Endothelial cell (in vitro differentiated cells): ENCODE measurements around the gene LAG3. TPM values are rescaled to one million over a fixed set of nuclear protein-coding genes. Genes with fewer than 3 reads are reported as not detected.

Experiments
- DNase-seq: peaks from one replicate; pipeline ENCODE4 v3.0.0; 2021; ENCODE audit warnings: low spot score
- H3K27ac Mint-ChIP-seq: one replicate; pipeline ENCODE4 v1.8.0; 2021; ENCODE audit warnings: mixed read lengths, inconsistent platforms; ENCODE audit not compliant: unreplicated experiment
- H3K27me3 Mint-ChIP-seq: one replicate; pipeline ENCODE4 v1.8.0; 2021; ENCODE audit warnings: mild to moderate bottlenecking, moderate library complexity, mixed read lengths, inconsistent platforms; ENCODE audit not compliant: unreplicated experiment
- H3K36me3 Mint-ChIP-seq: one replicate; pipeline ENCODE4 v1.8.0; 2021; ENCODE audit warnings: mild to moderate bottlenecking, low read depth, mixed read lengths, inconsistent platforms; ENCODE audit not compliant: unreplicated experiment
- H3K4me1 Mint-ChIP-seq: one replicate; pipeline ENCODE4 v1.8.0; 2021; ENCODE audit warnings: mild to moderate bottlenecking, mixed read lengths, inconsistent platforms; ENCODE audit not compliant: unreplicated experiment
- H3K4me3 Mint-ChIP-seq: one replicate; pipeline ENCODE4 v1.8.0; 2021; ENCODE audit warnings: mild to moderate bottlenecking, mixed read lengths, inconsistent platforms; ENCODE audit not compliant: unreplicated experiment
- H3K9me3 Mint-ChIP-seq: one replicate; pipeline ENCODE4 v1.8.0; 2021; ENCODE audit warnings: mixed read lengths, inconsistent platforms; ENCODE audit not compliant: unreplicated experiment
- total RNA-seq: library from RNA; stranded (reverse); fragmentation: NEBNext Ultra II Directional; extraction: Animal tissue kit (Norgen Biotek cat#: 25700); gene quantifications from one replicate; pipeline ENCODE4 v1.2.1, GENCODE V29; 2021; ENCODE audit not compliant: unreplicated experiment
- TF ChIP-seq, protein P1 (sequence below): fragments of 200-600 bp; sonication (generic); IDR thresholded peaks from one replicate; pipeline ENCODE4 v1.5.0; 2021; ENCODE audit warnings: antibody characterized with exemption; ENCODE audit not compliant: unreplicated experiment

Gene LAG3
- total RNA-seq, 1 donor from 2014 or later, result 7.6 TPM

DNA sequence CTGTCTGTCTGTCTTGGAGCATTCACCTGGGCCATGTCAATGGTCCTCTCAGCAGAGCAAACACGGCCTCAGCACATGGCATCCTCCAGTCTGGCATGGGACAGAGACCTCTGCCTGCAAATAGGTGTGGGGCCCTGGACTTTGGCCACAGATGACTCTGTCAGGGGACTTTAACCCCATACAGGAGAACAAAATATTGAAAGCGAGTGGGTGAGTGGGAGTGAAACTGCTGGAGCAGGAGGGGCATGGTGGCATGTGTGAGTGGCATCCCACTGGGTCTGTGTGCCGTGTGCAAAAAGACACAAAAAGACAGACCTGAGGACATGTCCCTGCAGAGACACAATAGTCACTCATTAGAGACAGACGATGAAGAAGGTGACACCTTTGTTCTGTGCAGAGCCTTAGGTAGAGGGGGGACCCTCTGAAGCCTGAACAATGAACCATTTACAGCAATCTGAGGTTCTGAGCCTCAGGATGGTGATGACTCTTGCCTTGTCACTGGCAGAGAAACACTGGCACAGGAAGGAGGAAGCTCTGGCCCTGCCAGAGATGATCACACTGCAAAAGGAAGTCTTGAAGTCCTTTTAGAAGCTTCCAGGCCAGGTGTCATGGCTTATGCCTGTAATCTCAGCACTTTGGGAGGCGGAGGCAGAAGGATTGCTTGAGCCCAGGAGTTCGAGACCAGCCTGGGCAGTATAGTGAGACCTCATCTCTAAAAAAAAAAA lies 7.5 kb downstream of the LAG3 start:
- DNase-seq, result no peak
- TF ChIP-seq, protein P1, sequence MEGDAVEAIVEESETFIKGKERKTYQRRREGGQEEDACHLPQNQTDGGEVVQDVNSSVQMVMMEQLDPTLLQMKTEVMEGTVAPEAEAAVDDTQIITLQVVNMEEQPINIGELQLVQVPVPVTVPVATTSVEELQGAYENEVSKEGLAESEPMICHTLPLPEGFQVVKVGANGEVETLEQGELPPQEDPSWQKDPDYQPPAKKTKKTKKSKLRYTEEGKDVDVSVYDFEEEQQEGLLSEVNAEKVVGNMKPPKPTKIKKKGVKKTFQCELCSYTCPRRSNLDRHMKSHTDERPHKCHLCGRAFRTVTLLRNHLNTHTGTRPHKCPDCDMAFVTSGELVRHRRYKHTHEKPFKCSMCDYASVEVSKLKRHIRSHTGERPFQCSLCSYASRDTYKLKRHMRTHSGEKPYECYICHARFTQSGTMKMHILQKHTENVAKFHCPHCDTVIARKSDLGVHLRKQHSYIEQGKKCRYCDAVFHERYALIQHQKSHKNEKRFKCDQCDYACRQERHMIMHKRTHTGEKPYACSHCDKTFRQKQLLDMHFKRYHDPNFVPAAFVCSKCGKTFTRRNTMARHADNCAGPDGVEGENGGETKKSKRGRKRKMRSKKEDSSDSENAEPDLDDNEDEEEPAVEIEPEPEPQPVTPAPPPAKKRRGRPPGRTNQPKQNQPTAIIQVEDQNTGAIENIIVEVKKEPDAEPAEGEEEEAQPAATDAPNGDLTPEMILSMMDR, result no peak
- peaks cover 39% of the 10 kb centered on the region for H3K36me3 Mint-ChIP-seq
- peak overlapping the region; percentile 59 for H3K27ac Mint-ChIP-seq
- peak overlapping the region; percentile 66 for H3K4me3 Mint-ChIP-seq
- H3K9me3 Mint-ChIP-seq, result no peaks in the 10 kb centered on the region
- peaks cover 12% of the 10 kb centered on the region for H3K27me3 Mint-ChIP-seq
- H3K4me1 Mint-ChIP-seq, result peaks cover 32% of the 10 kb centered on the region

DNA sequence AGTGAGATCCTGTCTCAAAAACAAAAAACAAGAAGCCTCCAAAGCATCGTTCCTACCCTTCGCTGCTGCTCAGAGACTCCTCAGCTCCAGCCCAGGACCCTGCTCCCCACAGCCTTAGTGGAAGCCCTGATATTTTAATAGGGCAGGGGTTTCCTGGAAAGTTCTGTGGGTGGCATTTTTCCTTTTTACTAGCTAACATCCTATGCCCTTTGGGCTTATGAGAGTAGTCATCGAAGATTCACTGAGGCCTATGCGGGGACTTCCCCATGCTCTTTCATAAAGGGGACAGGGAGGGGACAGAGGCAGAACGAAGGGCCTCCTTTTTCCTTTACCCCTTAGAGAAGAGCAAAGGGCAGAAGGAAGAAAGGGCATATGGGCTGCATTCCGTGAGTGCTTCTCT lies 8.3 kb downstream of the LAG3 start:
- H3K36me3 Mint-ChIP-seq, result peaks cover 32% of the 10 kb centered on the region
- H3K4me1 Mint-ChIP-seq, result peaks cover 37% of the 10 kb centered on the region
- peaks cover 11% of the 10 kb centered on the region for H3K27me3 Mint-ChIP-seq
- no peaks in the 10 kb centered on the region for H3K9me3 Mint-ChIP-seq
- H3K4me3 Mint-ChIP-seq, result no peak overlapping the region
- no peak for DNase-seq
- TF ChIP-seq, protein P1, result no peak
- H3K27ac Mint-ChIP-seq, result no peak overlapping the region

DNA sequence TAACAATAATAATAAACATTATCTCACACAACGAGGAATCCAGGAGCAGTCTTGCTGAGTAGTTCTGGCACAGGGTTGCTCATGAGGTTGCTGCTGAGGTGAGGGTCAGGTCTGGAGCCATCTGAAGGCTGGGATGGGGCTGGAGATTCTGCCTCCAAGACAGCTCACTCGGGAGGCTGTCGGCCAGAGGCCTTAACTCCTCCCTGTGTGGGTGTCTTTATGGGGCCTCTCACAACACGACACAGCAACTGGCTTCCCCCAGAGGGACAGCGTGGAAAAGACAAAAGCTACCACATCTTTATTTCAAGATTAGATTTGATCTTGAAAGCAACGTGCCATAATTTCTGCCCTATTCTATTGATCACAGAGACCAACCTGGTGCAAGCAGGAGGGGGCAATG lies 9.8 kb downstream of the LAG3 start:
- TF ChIP-seq, protein P1, result no peak

DNA sequence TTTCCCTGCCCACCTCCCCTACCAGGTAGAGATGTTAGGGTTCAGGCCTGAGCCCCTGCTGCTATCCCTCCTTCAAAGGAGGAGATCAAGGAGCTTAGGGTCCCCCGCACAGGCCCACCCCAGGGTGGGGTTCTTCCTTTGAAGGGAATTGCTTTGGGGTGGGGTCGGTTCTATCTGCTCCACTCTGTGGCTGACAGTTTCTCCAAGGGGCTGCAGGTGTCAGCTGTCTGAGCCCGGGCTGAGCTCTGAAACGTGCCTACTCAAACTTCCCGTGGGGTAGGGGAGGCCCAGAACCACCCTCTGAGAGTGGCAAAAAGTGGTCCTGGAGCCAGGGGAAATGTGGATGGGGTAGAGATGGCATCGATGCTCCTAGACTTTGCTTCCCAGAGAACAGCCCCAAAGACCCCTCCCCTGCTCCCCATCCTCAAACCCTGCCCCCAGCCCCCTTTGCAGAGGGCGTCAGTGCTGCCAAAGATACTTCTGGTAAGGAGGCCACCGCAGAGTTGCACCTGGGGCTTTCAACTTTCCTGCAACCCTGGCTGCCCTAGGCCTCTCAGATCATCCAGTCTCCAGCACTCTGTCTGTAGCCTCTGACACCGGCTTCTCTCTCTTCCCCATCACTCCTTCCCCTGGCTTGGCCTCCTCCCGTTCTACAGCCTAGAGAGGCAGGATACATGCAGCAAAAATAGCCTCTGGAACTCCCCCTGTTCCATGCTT lies 10.7 kb downstream of the LAG3 start:
- H3K27ac Mint-ChIP-seq, result peak overlapping the region; percentile 27
- DNase-seq, result no peak
- no peak overlapping the region for H3K4me3 Mint-ChIP-seq
- TF ChIP-seq, protein P1, result no peak
- peaks cover 54% of the 10 kb centered on the region for H3K4me1 Mint-ChIP-seq
- H3K27me3 Mint-ChIP-seq, result peaks cover 10% of the 10 kb centered on the region
- H3K9me3 Mint-ChIP-seq, result no peaks in the 10 kb centered on the region
- peaks cover 12% of the 10 kb centered on the region for H3K36me3 Mint-ChIP-seq

More for the DNA sequence above, 9.8 kb downstream of the LAG3 start:
- peaks cover 19% of the 10 kb centered on the region for H3K36me3 Mint-ChIP-seq
- no peak overlapping the region for H3K4me3 Mint-ChIP-seq
- peaks cover 50% of the 10 kb centered on the region for H3K4me1 Mint-ChIP-seq
- H3K27me3 Mint-ChIP-seq, result peaks cover 10% of the 10 kb centered on the region
- DNase-seq, result no peak
- no peak overlapping the region for H3K27ac Mint-ChIP-seq
- H3K9me3 Mint-ChIP-seq, result no peaks in the 10 kb centered on the region

GRCh38 chr12:6783828-6784227 lies 11.5 kb downstream of the LAG3 start:
- no peaks in the 10 kb centered on the region for H3K9me3 Mint-ChIP-seq
- H3K36me3 Mint-ChIP-seq, result peaks cover 4% of the 10 kb centered on the region
- H3K27me3 Mint-ChIP-seq, result peaks cover 4% of the 10 kb centered on the region
- peaks cover 49% of the 10 kb centered on the region for H3K4me1 Mint-ChIP-seq
- H3K4me3 Mint-ChIP-seq, result no peak overlapping the region
- H3K27ac Mint-ChIP-seq, result no peak overlapping the region
- TF ChIP-seq, protein P1, result no peak
- no peak for DNase-seq
